Mesenteric fat pad (tissue), 1 donor: ENCODE results near the gene SPX. TPM values are rescaled to one million over a fixed set of nuclear protein-coding genes. Genes with fewer than 3 reads are reported as not detected.

ENCODE experiments used
- DNase-seq: peaks from one replicate; pipeline ENCODE4 v3.0.0-alpha.2; 2020; ENCODE audit warnings: low spot score
- long read RNA-seq: library from polyadenylated mRNA; unstranded; transcript quantifications from one replicate; pipeline ENCODE4 v2.0.0, GENCODE V29; 2020
- total RNA-seq: library from RNA; stranded (reverse); fragmentation: NEBNext Ultra II Directional; extraction: Animal tissue kit (Norgen Biotek cat#: 25700); gene quantifications from one replicate; pipeline ENCODE4 v1.2.1, GENCODE V29; 2021
- donor health status: DM: yes; HTN: yes; CAD: no.

SPX gene
- 0.45 TPM for total RNA-seq
- long read RNA-seq, partial matches to known transcripts: 0 of 3 reads
- long read RNA-seq, other reads (novel, unspliced or antisense): 0 of 3 reads

- no peak for DNase-seq
These were observed at the start of gene SPX for GRCh38 chr12:21526053-21526452. Gene SPX (plus strand): TSS chr12:21526296. CDS start chr12:21526473, 177 bp downstream.

- DNase-seq: no peak
These were observed 49.1 kb upstream of the SPX start for GRCh38 chr12:21476949-21477348.

- no peak for DNase-seq
These were observed 47.2 kb upstream of the SPX start for GRCh38 chr12:21478756-21479455.

GRCh38 chr12:21483531-21483930 lies 42.6 kb upstream of the SPX start:
- DNase-seq: no peak

GRCh38 chr12:21485998-21486397 lies 40.1 kb upstream of the SPX start:
- DNase-seq: no peak

GRCh38 chr12:21499765-21500164 lies 26.3 kb upstream of the SPX start:
- no peak for DNase-seq

- DNase-seq: no peak
These were observed 25.3 kb upstream of the SPX start for GRCh38 chr12:21500786-21501257.

GRCh38 chr12:21501258-21502163 lies 24.6 kb upstream of the SPX start, which contains the start of the genes GOLT1B and RECQL:
Gene GOLT1B (plus strand): TSS chr12:21501789. CDS start chr12:21501924, 135 bp downstream.
Gene RECQL (minus strand): TSS chr12:21501635. CDS start chr12:21499570, 2,065 bp downstream.
- DNase-seq: peak; percentile 95

GRCh38 chr12:21502164-21502496 lies 24.0 kb upstream of the SPX start:
- no peak for DNase-seq

GRCh38 chr12:21502872-21503271 lies 23.2 kb upstream of the SPX start:
- DNase-seq: no peak

- DNase-seq: no peak
These were observed 20.2 kb upstream of the SPX start for GRCh38 chr12:21505888-21506287.

- DNase-seq: no peak
These were observed 18.2 kb upstream of the SPX start for GRCh38 chr12:21507849-21508248.

- DNase-seq: no peak
These were observed 16.3 kb upstream of the SPX start for GRCh38 chr12:21509768-21510167.

GRCh38 chr12:21516281-21516680 lies 9.8 kb upstream of the SPX start:
- DNase-seq: no peak

GRCh38 chr12:21518451-21518850 lies 7.6 kb upstream of the SPX start:
- DNase-seq: no peak

- no peak for DNase-seq
These were observed 4.6 kb upstream of the SPX start for GRCh38 chr12:21521541-21521940.

GRCh38 chr12:21523148-21523547 lies 2.9 kb upstream of the SPX start:
- no peak for DNase-seq

GRCh38 chr12:21526721-21527345 lies 737 bp downstream of the SPX start:
- no peak for DNase-seq

GRCh38 chr12:21527451-21528180 lies 1.5 kb downstream of the SPX start:
- no peak for DNase-seq

- DNase-seq: no peak
These were observed 2.9 kb downstream of the SPX start for GRCh38 chr12:21528953-21529352.

- no peak for DNase-seq
These were observed 3.4 kb downstream of the SPX start for GRCh38 chr12:21529456-21529855.
